ENCODE data around the gene MMD.
"Not testable (repeated sequence)": the region's sequence is repeated elsewhere in the genome, so short reads cannot be mapped to it uniquely, and the experiment has no call there.

The MMD gene

GRCh38 chr17:55452139-55452790 lies 30.6 kb upstream of the MMD start:
- peaks cover 10% of the 10 kb centered on the region for H3K4me1 ChIP-seq (ENCODE audit: control insufficient read depth, insufficient read depth, low read length)
- no peaks in the 10 kb centered on the region for H3K36me3 ChIP-seq (ENCODE audit: control insufficient read depth, insufficient read depth, low read length)
- H3K9me3 ChIP-seq (ENCODE audit: control insufficient read depth, insufficient read depth, low read length), result no peaks in the 10 kb centered on the region
- no peak overlapping the region for H3K9ac ChIP-seq (ENCODE audit: low read depth, low read length)
- H3K27me3 ChIP-seq (ENCODE audit: control insufficient read depth, insufficient read depth, low read length), result no peaks in the 10 kb centered on the region
- H3K4me3 ChIP-seq (ENCODE audit: low read depth, low read length), result no peak overlapping the region

GRCh38 chr17:55451758-55452138 lies 30.1 kb upstream of the MMD start:
- H3K9ac ChIP-seq (ENCODE audit: low read depth, low read length), result no peak overlapping the region
- H3K27me3 ChIP-seq (ENCODE audit: control insufficient read depth, insufficient read depth, low read length), result no peaks in the 10 kb centered on the region
- no peaks in the 10 kb centered on the region for H3K9me3 ChIP-seq (ENCODE audit: control insufficient read depth, insufficient read depth, low read length)
- no peaks in the 10 kb centered on the region for H3K36me3 ChIP-seq (ENCODE audit: control insufficient read depth, insufficient read depth, low read length)
- peaks cover 10% of the 10 kb centered on the region for H3K4me1 ChIP-seq (ENCODE audit: control insufficient read depth, insufficient read depth, low read length)
- H3K4me3 ChIP-seq (ENCODE audit: low read depth, low read length), result no peak overlapping the region

GRCh38 chr17:55451203-55451641 lies 29.6 kb upstream of the MMD start:
- H3K9ac ChIP-seq (ENCODE audit: low read depth, low read length), result no peak overlapping the region
- peaks cover 10% of the 10 kb centered on the region for H3K4me1 ChIP-seq (ENCODE audit: control insufficient read depth, insufficient read depth, low read length)
- H3K27me3 ChIP-seq (ENCODE audit: control insufficient read depth, insufficient read depth, low read length), result no peaks in the 10 kb centered on the region
- no peaks in the 10 kb centered on the region for H3K9me3 ChIP-seq (ENCODE audit: control insufficient read depth, insufficient read depth, low read length)
- no peak overlapping the region for H3K4me3 ChIP-seq (ENCODE audit: low read depth, low read length)
- H3K36me3 ChIP-seq (ENCODE audit: control insufficient read depth, insufficient read depth, low read length), result no peaks in the 10 kb centered on the region

GRCh38 chr17:55450232-55450825 lies 28.7 kb upstream of the MMD start:
- Histone ChIP-seq H3K9me3 (ENCODE audit: control insufficient read depth, insufficient read depth, low read length) (no peaks in the 10 kb centered on the region), H3K36me3 (ENCODE audit: control insufficient read depth, insufficient read depth, low read length) (no peaks in the 10 kb centered on the region), H3K4me3 (ENCODE audit: low read depth, low read length) (no peak overlapping the region), H3K27me3 (ENCODE audit: control insufficient read depth, insufficient read depth, low read length) (no peaks in the 10 kb centered on the region), H3K9ac (ENCODE audit: low read depth, low read length) (no peak overlapping the region), H3K4me1 (ENCODE audit: control insufficient read depth, insufficient read depth, low read length) (peaks cover 10% of the 10 kb centered on the region)

GRCh38 chr17:55448681-55449080 lies 27.0 kb upstream of the MMD start:
- H3K36me3 ChIP-seq (ENCODE audit: control insufficient read depth, insufficient read depth, low read length), result no peaks in the 10 kb centered on the region
- no peak overlapping the region for H3K4me3 ChIP-seq (ENCODE audit: low read depth, low read length)
- H3K9me3 ChIP-seq (ENCODE audit: control insufficient read depth, insufficient read depth, low read length), result no peaks in the 10 kb centered on the region
- H3K27me3 ChIP-seq (ENCODE audit: control insufficient read depth, insufficient read depth, low read length), result no peaks in the 10 kb centered on the region
- H3K9ac ChIP-seq (ENCODE audit: low read depth, low read length), result no peak overlapping the region
- H3K4me1 ChIP-seq (ENCODE audit: control insufficient read depth, insufficient read depth, low read length), result peaks cover 2% of the 10 kb centered on the region

- H3K27me3 ChIP-seq (ENCODE audit: control insufficient read depth, insufficient read depth, low read length), result no peaks in the 10 kb centered on the region
- H3K9ac ChIP-seq (ENCODE audit: low read depth, low read length), result no peak overlapping the region
- H3K9me3 ChIP-seq (ENCODE audit: control insufficient read depth, insufficient read depth, low read length), result no peaks in the 10 kb centered on the region
- H3K4me3 ChIP-seq (ENCODE audit: low read depth, low read length), result no peak overlapping the region
- peaks cover 8% of the 10 kb centered on the region for H3K4me1 ChIP-seq (ENCODE audit: control insufficient read depth, insufficient read depth, low read length)
- no peaks in the 10 kb centered on the region for H3K36me3 ChIP-seq (ENCODE audit: control insufficient read depth, insufficient read depth, low read length)
Measured at GRCh38 chr17:55446581-55447205, 25.1 kb upstream of the MMD start.

GRCh38 chr17:55446004-55446403 lies 24.4 kb upstream of the MMD start:
- not testable (repeated sequence) for H3K9me3 ChIP-seq (ENCODE audit: control insufficient read depth, insufficient read depth, low read length); H3K4me3 ChIP-seq (ENCODE audit: low read depth, low read length); H3K9ac ChIP-seq (ENCODE audit: low read depth, low read length); H3K4me1 ChIP-seq (ENCODE audit: control insufficient read depth, insufficient read depth, low read length); H3K27me3 ChIP-seq (ENCODE audit: control insufficient read depth, insufficient read depth, low read length); H3K36me3 ChIP-seq (ENCODE audit: control insufficient read depth, insufficient read depth, low read length)

- no peaks in the 10 kb centered on the region for H3K27me3 ChIP-seq (ENCODE audit: control insufficient read depth, insufficient read depth, low read length)
- H3K36me3 ChIP-seq (ENCODE audit: control insufficient read depth, insufficient read depth, low read length), result no peaks in the 10 kb centered on the region
- no peak overlapping the region for H3K9ac ChIP-seq (ENCODE audit: low read depth, low read length)
- H3K4me1 ChIP-seq (ENCODE audit: control insufficient read depth, insufficient read depth, low read length), result peaks cover 8% of the 10 kb centered on the region
- no peak overlapping the region for H3K4me3 ChIP-seq (ENCODE audit: low read depth, low read length)
- no peaks in the 10 kb centered on the region for H3K9me3 ChIP-seq (ENCODE audit: control insufficient read depth, insufficient read depth, low read length)
Measured at GRCh38 chr17:55444471-55445441, 23.1 kb upstream of the MMD start.

GRCh38 chr17:55443904-55444303 lies 22.3 kb upstream of the MMD start:
- H3K9me3 ChIP-seq (ENCODE audit: control insufficient read depth, insufficient read depth, low read length), result no peaks in the 10 kb centered on the region
- no peaks in the 10 kb centered on the region for H3K36me3 ChIP-seq (ENCODE audit: control insufficient read depth, insufficient read depth, low read length)
- no peak overlapping the region for H3K4me3 ChIP-seq (ENCODE audit: low read depth, low read length)
- no peaks in the 10 kb centered on the region for H3K27me3 ChIP-seq (ENCODE audit: control insufficient read depth, insufficient read depth, low read length)
- peaks cover 8% of the 10 kb centered on the region for H3K4me1 ChIP-seq (ENCODE audit: control insufficient read depth, insufficient read depth, low read length)
- H3K9ac ChIP-seq (ENCODE audit: low read depth, low read length), result no peak overlapping the region

GRCh38 chr17:55442953-55443683 lies 21.5 kb upstream of the MMD start:
- peaks cover 8% of the 10 kb centered on the region for H3K4me1 ChIP-seq (ENCODE audit: control insufficient read depth, insufficient read depth, low read length)
- H3K9me3 ChIP-seq (ENCODE audit: control insufficient read depth, insufficient read depth, low read length), result no peaks in the 10 kb centered on the region
- H3K27me3 ChIP-seq (ENCODE audit: control insufficient read depth, insufficient read depth, low read length), result no peaks in the 10 kb centered on the region

GRCh38 chr17:55442462-55442861 lies 20.8 kb upstream of the MMD start:
- no peak overlapping the region for H3K4me3 ChIP-seq (ENCODE audit: low read depth, low read length)
- no peaks in the 10 kb centered on the region for H3K9me3 ChIP-seq (ENCODE audit: control insufficient read depth, insufficient read depth, low read length)
- H3K36me3 ChIP-seq (ENCODE audit: control insufficient read depth, insufficient read depth, low read length), result no peaks in the 10 kb centered on the region
- H3K9ac ChIP-seq (ENCODE audit: low read depth, low read length), result no peak overlapping the region
- H3K27me3 ChIP-seq (ENCODE audit: control insufficient read depth, insufficient read depth, low read length), result no peaks in the 10 kb centered on the region
- H3K4me1 ChIP-seq (ENCODE audit: control insufficient read depth, insufficient read depth, low read length), result peaks cover 8% of the 10 kb centered on the region

More at GRCh38 chr17:55442953-55443683, 21.5 kb upstream of the MMD start:
- H3K9ac ChIP-seq (ENCODE audit: low read depth, low read length), result no peak overlapping the region
- H3K4me3 ChIP-seq (ENCODE audit: low read depth, low read length), result no peak overlapping the region
- H3K36me3 ChIP-seq (ENCODE audit: control insufficient read depth, insufficient read depth, low read length), result no peaks in the 10 kb centered on the region
